HEK293T (cell line): ENCODE data around the gene BARD1.

Source experiments
- BHLHE40 ChIP-seq: fragments of 450-650 bp; IDR thresholded peaks from 2 replicates; pipeline ENCODE4 v1.6.1; 2016; ENCODE audit warnings: mild to moderate bottlenecking, moderate library complexity, borderline replicate concordance
- ELF4 ChIP-seq: fragments of 450-650 bp; IDR thresholded peaks from 2 replicates; pipeline ENCODE4 v1.6.1; 2017; ENCODE audit warnings: antibody characterized with exemption
- FOXA1 ChIP-seq: fragments of 450-650 bp; IDR thresholded peaks from 2 replicates; pipeline ENCODE4 v1.6.1; 2016; ENCODE audit warnings: mild to moderate bottlenecking
- FOXM1 ChIP-seq: fragments of 450-650 bp; IDR thresholded peaks from 2 replicates; pipeline ENCODE4 v1.6.1; 2017; ENCODE audit warnings: mild to moderate bottlenecking, borderline replicate concordance
- PKNOX1 ChIP-seq: fragments of 450-650 bp; IDR thresholded peaks from 2 replicates; pipeline ENCODE4 v1.6.1; 2016

- TF ChIP-seq FOXA1 (no peak), PKNOX1 (no peak), ELF4 (no peak), FOXM1 (no peak), BHLHE40 (no peak)
Observed at GRCh38 chr2:214843823-214844222, 34.3 kb upstream of the BARD1 start.
